SJSA1 (cell line): ENCODE measurements around the gene POU2AF3. TPM values are rescaled to one million over a fixed set of nuclear protein-coding genes. Genes with fewer than 3 reads are reported as not detected.
A peak's percentile ranks its signal among the peaks of the same experiment; 100 is the strongest.
"Not testable (repeated sequence)": the region's sequence is repeated elsewhere in the genome, so short reads cannot be mapped to it uniquely, and the experiment has no call there.

ENCODE experiments used
- DNase-seq, 2 experiments: peaks; one replicate each; pipeline ENCODE4 v3.0.0-alpha.2; 2015 to 2020; ENCODE audit warnings: low spot score in 2 of 2, low read depth in 1 of 2
- H3K27ac ChIP-seq: fragments of 250-450 bp; sonication (Bioruptor Pico); 2 replicates; pipeline ENCODE4 v1.5.1; 2020; ENCODE audit warnings: mild to moderate bottlenecking, moderate library complexity
- H3K27me3 ChIP-seq: fragments of 250-450 bp; sonication (Bioruptor Pico); replicated peaks from 2 replicates; pipeline ENCODE4 v1.5.1; 2020; ENCODE audit warnings: mild to moderate bottlenecking, moderate library complexity
- H3K36me3 ChIP-seq: fragments of 250-450 bp; sonication (Bioruptor Pico); 2 replicates; pipeline ENCODE4 v1.5.1; 2020; ENCODE audit warnings: mild to moderate bottlenecking
- H3K4me1 ChIP-seq: fragments of 250-450 bp; sonication (Bioruptor Pico); replicated peaks from 2 replicates; pipeline ENCODE4 v1.6.1; 2021; ENCODE audit warnings: mild to moderate bottlenecking
- H3K4me3 ChIP-seq: fragments of 250-450 bp; sonication (Bioruptor Pico); 2 replicates; pipeline ENCODE4 v1.5.1; 2020; ENCODE audit warnings: mild to moderate bottlenecking
- H3K9me3 ChIP-seq: fragments of 250-450 bp; sonication (Bioruptor Pico); replicated peaks from 2 replicates; pipeline ENCODE4 v1.5.1; 2020; ENCODE audit warnings: mild to moderate bottlenecking
- total RNA-seq: library from RNA; depleted of rRNA; stranded (reverse); fragments of >200 nt; shearing (Covaris generic); gene quantifications from 2 replicates; pipeline ENCODE4 v1.2.3, GENCODE V29; 2014

POU2AF3 gene
- total RNA-seq, 1 experiment from 2014 or later = not detected

DNA sequence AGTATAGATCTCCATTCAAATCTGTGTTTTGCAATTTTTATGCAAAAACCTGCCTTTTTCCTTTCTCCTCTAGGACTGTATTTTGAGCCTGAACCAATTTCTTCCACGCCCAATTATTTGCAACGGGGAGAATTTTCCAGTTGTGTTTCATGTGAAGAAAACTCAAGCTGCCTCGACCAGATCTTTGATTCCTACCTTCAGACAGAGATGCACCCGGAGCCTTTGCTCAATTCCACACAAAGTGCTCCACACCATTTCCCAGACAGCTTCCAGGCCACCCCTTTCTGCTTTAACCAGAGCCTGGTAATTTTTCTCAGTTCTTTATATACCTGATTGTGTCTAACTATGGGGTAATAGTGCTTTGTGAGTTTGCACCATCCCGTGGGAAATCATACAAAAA lies 8.0 kb downstream of the POU2AF3 start:
- Histone ChIP-seq H3K9me3 (no peaks in the 10 kb centered on the region), H3K4me1 (no peaks in the 10 kb centered on the region), H3K27me3 (0 out of 2 replicates have a peak, but pooled peaks cover 5% of the 10 kb centered on the region), H3K27ac (no peak overlapping the region), H3K4me3 (no peak overlapping the region), H3K36me3 (no peaks in the 10 kb centered on the region)
- no peak for DNase-seq

DNA sequence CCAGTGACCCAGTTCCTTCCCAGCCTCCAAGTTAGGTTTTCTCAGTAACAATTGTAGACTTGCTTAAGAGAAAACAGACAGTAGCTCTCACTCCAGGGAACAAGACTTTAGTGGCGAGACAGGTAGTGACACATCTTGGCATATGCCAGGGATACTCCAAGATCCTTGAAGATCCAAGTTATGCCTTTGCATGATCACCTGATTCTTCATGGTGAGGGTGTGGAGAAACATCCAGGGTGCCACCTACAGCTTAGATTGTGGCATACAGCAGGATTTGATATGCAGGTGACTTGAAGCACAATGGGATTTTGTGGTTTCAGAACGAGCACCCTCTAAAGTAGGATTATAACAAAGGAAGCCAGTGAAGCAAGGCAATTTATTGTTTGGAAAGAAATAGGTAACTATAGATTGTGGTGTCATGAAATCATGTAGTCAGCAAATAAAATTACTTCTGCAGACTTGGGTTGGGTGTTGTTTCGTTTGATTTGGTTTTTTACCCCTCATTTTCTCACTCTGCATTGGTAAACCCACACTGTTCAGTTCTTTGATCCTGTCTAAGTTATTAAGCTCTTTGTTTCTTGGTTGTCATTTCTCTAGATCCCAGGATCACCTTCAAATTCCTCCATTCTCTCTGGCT lies 9.2 kb downstream of the POU2AF3 start:
- Histone ChIP-seq H3K9me3 (no peaks in the 10 kb centered on the region), H3K4me1 (no peaks in the 10 kb centered on the region), H3K4me3 (no peak overlapping the region), H3K36me3 (no peaks in the 10 kb centered on the region), H3K27ac (no peak overlapping the region), H3K27me3 (0 out of 2 replicates have a peak, but pooled peaks cover 5% of the 10 kb centered on the region)
- no peak for DNase-seq

- Histone ChIP-seq H3K27me3 (0 out of 2 replicates have a peak, but pooled peaks cover 5% of the 10 kb centered on the region), H3K4me3 (no peak overlapping the region), H3K36me3 (no peaks in the 10 kb centered on the region), H3K4me1 (no peaks in the 10 kb centered on the region), H3K9me3 (no peaks in the 10 kb centered on the region), H3K27ac (no peak overlapping the region)
- no peak for DNase-seq
These were observed 9.8 kb downstream of the POU2AF3 start for GRCh38 chr11:111308140-111308539.

DNA sequence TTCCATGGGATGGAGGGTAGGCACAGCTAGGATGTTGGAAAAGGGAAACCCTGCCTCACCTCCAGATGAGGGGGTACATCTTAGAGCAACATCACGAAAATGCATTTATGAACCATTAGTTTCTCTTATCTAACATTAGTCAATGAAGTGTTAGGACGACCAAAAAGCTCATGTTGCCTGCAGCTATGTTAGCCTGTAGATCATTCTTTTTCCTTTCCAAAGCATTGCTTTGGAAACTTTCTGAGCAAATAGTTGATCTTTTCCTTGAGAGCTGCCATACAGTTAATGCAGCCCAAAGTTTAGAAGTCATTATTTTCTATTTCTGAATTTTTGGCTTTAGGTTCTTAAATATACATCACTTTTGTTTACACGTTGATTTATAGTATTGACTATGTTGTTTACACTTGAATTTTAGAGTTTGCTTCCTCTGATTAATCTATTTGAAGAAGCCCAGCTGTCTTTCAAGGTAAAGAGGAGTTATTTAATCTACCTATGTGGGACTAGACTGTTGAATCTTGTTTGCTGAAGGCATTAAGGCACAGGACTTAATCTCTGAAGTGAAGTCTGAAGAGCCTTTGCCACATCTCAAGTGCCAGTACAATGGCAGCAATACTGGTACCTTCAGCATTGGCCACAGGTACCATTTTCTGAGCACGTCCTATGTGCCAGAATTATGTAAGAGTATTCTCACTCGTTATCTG lies 11.0 kb downstream of the POU2AF3 start:
- H3K9me3 ChIP-seq = no peaks in the 10 kb centered on the region
- H3K36me3 ChIP-seq = no peaks in the 10 kb centered on the region
- 0 out of 2 replicates have a peak, but pooled peaks cover 5% of the 10 kb centered on the region for H3K27me3 ChIP-seq
- no peaks in the 10 kb centered on the region for H3K4me1 ChIP-seq
- H3K4me3 ChIP-seq = no peak overlapping the region
- H3K27ac ChIP-seq = no peak overlapping the region
- no peak for DNase-seq

GRCh38 chr11:111310088-111310487 lies 11.7 kb downstream of the POU2AF3 start:
- H3K27ac ChIP-seq = no peak overlapping the region
- 0 out of 2 replicates have a peak, but pooled peaks cover 5% of the 10 kb centered on the region for H3K27me3 ChIP-seq
- no peaks in the 10 kb centered on the region for H3K36me3 ChIP-seq
- no peaks in the 10 kb centered on the region for H3K4me1 ChIP-seq
- DNase-seq = no peak
- no peaks in the 10 kb centered on the region for H3K9me3 ChIP-seq
- no peak overlapping the region for H3K4me3 ChIP-seq

- Histone ChIP-seq H3K4me3 (no peak overlapping the region), H3K4me1 (no peaks in the 10 kb centered on the region), H3K27me3 (0 out of 2 replicates have a peak, but pooled peaks cover 5% of the 10 kb centered on the region), H3K9me3 (no peaks in the 10 kb centered on the region), H3K36me3 (no peaks in the 10 kb centered on the region), H3K27ac (no peak overlapping the region)
- DNase-seq = no peak
These were observed 12.4 kb downstream of the POU2AF3 start for GRCh38 chr11:111310723-111311122.

GRCh38 chr11:111312076-111312475 lies 13.7 kb downstream of the POU2AF3 start:
- Histone ChIP-seq H3K27me3 (0 out of 2 replicates have a peak, but pooled peaks cover under 1% of the 10 kb centered on the region), H3K36me3 (no peaks in the 10 kb centered on the region), H3K4me3 (no peak overlapping the region), H3K27ac (no peak overlapping the region), H3K4me1 (no peaks in the 10 kb centered on the region), H3K9me3 (no peaks in the 10 kb centered on the region)
- no peak for DNase-seq

DNA sequence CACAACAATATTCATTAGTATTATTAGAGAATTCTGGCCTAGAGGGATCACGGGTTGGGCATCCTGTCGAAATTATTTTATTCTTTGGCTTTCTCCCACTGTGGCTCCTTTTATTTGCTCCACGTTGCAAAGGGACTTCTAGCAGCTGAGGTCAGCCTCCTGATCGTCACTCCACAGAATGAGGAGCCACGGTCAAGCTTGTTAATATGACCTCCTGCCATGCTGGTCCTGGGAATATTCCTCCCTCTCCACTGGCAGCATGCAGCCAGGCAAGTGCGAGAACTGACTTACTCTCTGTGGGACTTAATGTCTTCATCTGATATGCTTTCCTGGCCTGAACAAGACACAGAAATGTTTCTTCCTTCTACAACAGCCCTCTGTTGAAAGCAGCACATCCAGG lies 20.9 kb downstream of the POU2AF3 start:
- Histone ChIP-seq H3K36me3 (no peaks in the 10 kb centered on the region), H3K27me3 (no peaks in the 10 kb centered on the region), H3K9me3 (no peaks in the 10 kb centered on the region), H3K27ac (no peak overlapping the region), H3K4me3 (no peak overlapping the region), H3K4me1 (no peaks in the 10 kb centered on the region; the same call in 1 of the 2 replicates)
- DNase-seq = no peak

DNA sequence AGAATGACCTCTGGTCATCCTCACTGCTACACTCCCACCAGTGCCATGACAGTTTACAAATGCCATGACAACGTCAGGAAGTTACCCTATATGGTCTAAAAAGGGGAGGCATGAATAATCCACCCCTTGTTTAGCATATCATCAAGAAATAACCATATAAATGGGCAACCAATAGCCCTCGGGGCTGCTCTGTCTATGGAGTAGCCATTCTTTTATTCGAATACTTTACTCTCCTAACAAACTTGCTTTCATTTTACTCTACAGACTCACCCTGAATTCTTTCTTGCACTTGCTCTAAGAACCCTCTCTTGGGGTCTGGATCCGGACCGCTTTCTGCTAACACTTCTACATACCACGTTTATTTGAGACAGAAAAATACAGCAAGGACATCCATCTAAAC lies 21.9 kb downstream of the POU2AF3 start:
- H3K4me1 ChIP-seq, H3K9me3 ChIP-seq, DNase-seq, H3K27ac ChIP-seq, H3K36me3 ChIP-seq, H3K4me3 ChIP-seq, H3K27me3 ChIP-seq: not testable (repeated sequence)

DNA sequence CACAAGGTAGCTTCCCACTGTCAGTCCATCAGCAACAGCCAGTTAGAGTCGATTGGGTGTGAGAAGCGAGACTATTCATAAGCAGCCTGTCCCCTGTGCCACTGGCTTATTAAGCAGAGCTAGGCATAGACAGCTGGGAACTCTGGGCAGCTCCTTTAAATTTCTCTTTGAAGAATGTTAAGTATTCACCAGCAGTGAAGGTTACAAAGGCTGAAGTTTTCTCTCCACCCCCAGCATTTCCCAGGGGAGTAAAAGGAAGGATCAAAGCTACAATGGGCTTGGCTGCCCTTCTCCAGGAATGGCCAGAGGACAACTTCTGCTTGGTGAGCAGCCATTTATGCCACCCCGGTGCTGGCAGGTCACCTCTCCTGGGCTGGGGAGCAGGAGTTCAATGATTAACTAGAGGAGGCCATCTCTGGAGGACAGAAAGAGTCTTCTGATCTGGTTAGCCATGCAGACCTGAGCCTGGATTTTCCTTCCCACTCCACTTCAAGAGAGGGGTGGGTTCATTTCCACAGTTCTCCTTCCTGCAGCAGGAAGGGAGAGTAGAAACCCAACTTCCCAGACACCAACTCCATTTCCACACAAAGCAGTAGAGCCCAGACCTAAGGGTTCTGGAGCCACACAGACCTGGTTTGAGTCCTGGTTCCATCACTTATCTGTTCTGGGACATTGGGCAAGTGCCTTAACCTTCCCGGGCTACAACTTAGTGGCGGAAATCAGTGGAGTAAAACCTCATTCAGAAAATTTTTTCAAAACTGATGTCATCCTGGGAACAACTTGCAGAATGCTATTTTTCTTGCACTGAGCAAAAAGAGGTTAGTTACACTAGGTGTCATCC lies 22.6 kb downstream of the POU2AF3 start:
- no peaks in the 10 kb centered on the region for H3K36me3 ChIP-seq
- H3K9me3 ChIP-seq = no peaks in the 10 kb centered on the region
- peaks cover 8% of the 10 kb centered on the region for H3K4me1 ChIP-seq
- no peak overlapping the region for H3K4me3 ChIP-seq
- no peaks in the 10 kb centered on the region for H3K27me3 ChIP-seq
- DNase-seq = no peak
- H3K27ac ChIP-seq = no peak overlapping the region

DNA sequence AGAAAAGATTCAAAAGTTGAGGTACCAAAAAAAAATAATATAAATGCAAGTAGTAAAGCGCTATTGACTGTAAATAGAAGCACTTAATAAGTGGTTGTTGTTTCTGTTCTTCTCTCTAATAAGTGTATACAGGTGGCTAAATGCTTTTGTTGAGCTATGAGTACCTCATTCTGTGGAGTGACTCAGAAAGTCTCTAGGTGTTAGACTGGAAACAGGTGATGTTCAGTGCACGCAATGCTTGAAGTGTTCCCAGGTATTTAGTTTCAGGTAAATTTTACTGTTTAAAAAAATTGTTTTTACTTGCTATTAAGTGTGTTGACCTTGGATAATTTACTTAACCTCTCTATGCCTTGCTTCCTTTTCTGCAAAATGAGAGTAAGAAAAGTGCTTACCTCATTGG lies 24.2 kb downstream of the POU2AF3 start:
- Histone ChIP-seq H3K36me3 (no peaks in the 10 kb centered on the region), H3K27ac (no peak overlapping the region), H3K9me3 (no peaks in the 10 kb centered on the region), H3K27me3 (no peaks in the 10 kb centered on the region), H3K4me1 (peaks cover 8% of the 10 kb centered on the region), H3K4me3 (no peak overlapping the region)
- DNase-seq = no peak

DNA sequence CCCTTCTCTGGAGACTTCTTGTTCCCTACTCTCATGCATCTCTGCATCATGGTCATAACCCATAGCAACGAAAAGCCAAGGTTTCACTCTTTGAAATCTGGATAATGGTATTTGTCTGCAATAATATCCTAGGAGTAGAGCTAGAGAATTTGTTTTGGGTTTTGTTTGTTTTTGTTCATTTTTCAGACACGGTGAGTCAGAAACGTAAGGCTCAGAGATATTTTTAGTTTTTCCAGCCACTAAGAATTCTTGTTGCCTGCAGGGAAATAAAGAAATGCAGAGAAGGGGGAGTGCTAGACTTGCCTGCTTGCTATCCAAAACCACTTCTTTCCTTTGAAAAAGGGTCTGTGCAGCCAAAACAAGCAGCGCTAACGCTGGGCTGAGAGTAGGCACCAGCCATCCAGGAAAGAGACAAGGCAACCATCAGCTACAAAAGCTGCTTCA lies 26.0 kb downstream of the POU2AF3 start:
- no peaks in the 10 kb centered on the region for H3K36me3 ChIP-seq
- peaks cover 8% of the 10 kb centered on the region for H3K4me1 ChIP-seq
- 0 out of 2 replicates have a peak overlapping the region, but pooled peaks have one; percentile 8 for H3K27ac ChIP-seq
- H3K27me3 ChIP-seq = no peaks in the 10 kb centered on the region
- peak in 1 of 2 experiments; percentile 60 for DNase-seq
- H3K9me3 ChIP-seq = no peaks in the 10 kb centered on the region
- no peak overlapping the region for H3K4me3 ChIP-seq

DNA sequence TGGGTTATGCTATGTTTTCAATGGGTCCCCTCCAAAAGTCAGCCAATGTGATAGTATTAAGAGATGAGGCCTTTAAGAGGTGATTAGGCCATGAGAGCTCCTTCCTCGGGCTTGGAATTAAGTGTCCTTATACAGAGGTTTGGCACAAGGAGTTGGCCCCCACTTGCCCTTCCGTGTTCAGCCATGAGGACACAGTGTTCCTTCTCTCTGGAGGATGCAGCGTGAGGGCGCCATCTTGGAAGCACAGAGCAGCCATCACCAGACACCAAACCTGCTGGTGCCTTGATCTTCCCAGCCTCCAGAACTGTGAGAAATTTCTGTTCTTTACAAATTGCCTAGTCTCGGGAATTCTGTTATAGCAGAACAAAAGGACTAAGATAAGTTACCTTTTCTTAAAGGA lies 26.9 kb downstream of the POU2AF3 start:
- no peaks in the 10 kb centered on the region for H3K9me3 ChIP-seq
- H3K36me3 ChIP-seq = no peaks in the 10 kb centered on the region
- H3K4me3 ChIP-seq = no peak overlapping the region
- no peak overlapping the region for H3K27ac ChIP-seq
- H3K27me3 ChIP-seq = no peaks in the 10 kb centered on the region
- no peak for DNase-seq
- peaks cover 8% of the 10 kb centered on the region for H3K4me1 ChIP-seq

GRCh38 chr11:111326824-111327223 lies 28.5 kb downstream of the POU2AF3 start:
- no peaks in the 10 kb centered on the region for H3K36me3 ChIP-seq
- H3K4me3 ChIP-seq = no peak overlapping the region
- no peak overlapping the region for H3K27ac ChIP-seq
- no peaks in the 10 kb centered on the region for H3K27me3 ChIP-seq
- H3K4me1 ChIP-seq = peaks cover 8% of the 10 kb centered on the region
- no peaks in the 10 kb centered on the region for H3K9me3 ChIP-seq
- no peak for DNase-seq
